T-helper 17 cell (primary cell): ENCODE measurements around the gene NKD2. TPM values are rescaled to one million over a fixed set of nuclear protein-coding genes. Genes with fewer than 3 reads are reported as not detected.

ENCODE experiments used
- ATAC-seq: fragments of 150-1000 bp; cut with Tn5 transposase; 2 replicates; pipeline ENCODE4 v1.10.0; 2021; ENCODE audit warnings: mild to moderate bottlenecking, moderate library complexity
- DNase-seq, 3 donors: peaks; one replicate each; pipeline versions ENCODE4 v3.0.0 to v3.0.0-alpha.2; 2020 to 2021
- H3K9me3 ChIP-seq: one replicate; pipeline ENCODE4 v1.7.0; 2013; ENCODE audit warnings: low read length, mild to moderate bottlenecking; ENCODE audit not compliant: control insufficient read depth, poor library complexity, severe bottlenecking
- H3K27ac Mint-ChIP-seq: one replicate; pipeline ENCODE4 v1.8.0; 2022; ENCODE audit warnings: mild to moderate bottlenecking, moderate library complexity, mixed read lengths
- H3K27me3 Mint-ChIP-seq: one replicate; pipeline ENCODE4 v1.8.0; 2022; ENCODE audit warnings: mixed read lengths
- H3K36me3 Mint-ChIP-seq: one replicate; pipeline ENCODE4 v1.8.0; 2022; ENCODE audit warnings: low read depth, mixed read lengths
- H3K4me1 Mint-ChIP-seq: one replicate; pipeline ENCODE4 v1.8.0; 2022; ENCODE audit warnings: mild to moderate bottlenecking, mixed read lengths
- H3K4me3 Mint-ChIP-seq: one replicate; pipeline ENCODE4 v1.8.0; 2022; ENCODE audit warnings: mild to moderate bottlenecking, moderate library complexity, mixed read lengths
- total RNA-seq, 4 donors: library from RNA in 2 of 4; stranded (reverse) in 2 of 4; gene quantifications; one replicate each; pipeline ENCODE4 v1.2.3 and lab custom pipeline; 2022 to 2026

The NKD2 gene
- total RNA-seq, 2 donors from 2014 or later, result not detected

DNA sequence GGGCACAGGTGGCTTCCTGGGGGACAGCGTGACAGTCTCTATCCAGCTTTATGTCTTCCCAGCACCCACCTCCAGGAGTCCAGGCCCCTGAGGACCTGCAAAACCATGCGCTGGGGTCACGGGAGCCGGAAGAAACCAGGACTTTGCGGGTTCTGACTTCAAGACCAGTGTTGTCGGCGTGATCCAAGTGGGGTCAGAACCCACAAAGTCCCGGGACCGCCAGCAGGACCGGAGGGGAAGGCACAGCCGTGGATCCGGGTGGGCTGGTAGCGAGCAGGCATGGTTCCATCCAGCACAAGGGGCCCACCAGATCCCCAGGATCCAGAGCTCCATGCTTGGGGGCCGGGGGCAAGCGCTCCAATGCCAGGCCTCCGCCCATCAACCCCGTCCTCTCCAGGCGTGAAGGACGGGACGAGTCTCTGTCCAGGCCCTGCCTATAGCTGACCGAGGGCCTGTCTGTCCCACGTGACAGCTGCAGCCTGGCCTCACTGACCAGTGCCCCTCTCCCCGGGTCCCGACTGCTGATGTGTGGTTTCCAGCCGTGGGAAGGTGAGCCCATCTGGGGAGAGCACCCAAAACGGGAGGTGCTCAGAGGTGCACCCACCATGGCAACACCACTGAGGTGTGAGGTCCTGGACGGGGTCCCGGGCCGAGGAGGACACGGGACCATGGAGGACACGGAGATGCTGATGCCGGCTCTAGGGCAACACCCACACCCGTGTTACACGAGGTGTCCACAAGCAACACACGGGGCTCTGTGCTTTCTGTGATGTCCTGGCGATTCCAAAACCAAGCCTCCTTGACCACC is 54.4 kb downstream of the NKD2 start:
- Mint-ChIP-seq H3K36me3 (peaks cover 2% of the 10 kb centered on the region), H3K27me3 (no peaks in the 10 kb centered on the region), H3K4me1 (peaks cover 2% of the 10 kb centered on the region), H3K27ac (no peak overlapping the region), H3K4me3 (peak overlapping the region; percentile 19)
- H3K9me3 ChIP-seq, result no peaks in the 10 kb centered on the region
- ATAC-seq, result no peak
- no peak for DNase-seq

DNA sequence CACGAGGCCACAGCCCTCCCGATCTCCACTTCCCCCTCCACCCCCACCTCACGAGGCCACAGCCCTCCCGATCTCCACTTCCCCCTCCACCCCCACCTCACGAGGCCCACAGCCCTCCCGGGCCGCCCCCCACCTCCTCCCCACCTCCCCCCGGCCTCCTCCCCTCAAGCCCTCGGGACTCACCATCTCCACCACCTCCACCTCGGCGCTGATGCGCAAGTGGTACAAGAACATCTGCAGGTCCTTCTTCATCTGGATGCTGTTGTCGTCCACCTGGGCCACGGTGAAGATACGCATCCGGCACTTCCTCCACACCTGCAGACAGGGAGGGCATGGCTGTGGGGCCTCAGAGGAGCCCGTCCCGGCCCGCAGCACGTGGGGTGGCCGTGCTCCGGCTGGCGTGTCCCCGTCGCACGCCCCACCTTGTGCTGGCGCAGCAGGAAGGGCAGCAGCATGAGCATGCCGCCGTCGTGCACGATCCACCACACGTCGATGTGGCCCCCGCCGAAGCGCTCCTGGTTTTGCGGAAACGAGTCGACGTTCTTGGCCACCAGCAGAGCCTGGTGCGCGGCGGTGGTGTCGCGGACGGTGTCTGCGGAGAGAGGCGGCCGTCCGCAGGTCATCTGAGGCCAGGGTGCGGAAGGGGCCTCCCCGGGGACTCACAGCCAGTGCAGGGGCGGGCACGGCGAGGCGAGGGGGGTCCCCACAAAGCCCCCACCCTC is 55.2 kb downstream of the NKD2 start:
- H3K36me3 Mint-ChIP-seq, result peaks cover 2% of the 10 kb centered on the region
- H3K27ac Mint-ChIP-seq, result no peak overlapping the region
- H3K27me3 Mint-ChIP-seq, result no peaks in the 10 kb centered on the region
- no peaks in the 10 kb centered on the region for H3K9me3 ChIP-seq
- DNase-seq (no peak), ATAC-seq (no peak)
- peak overlapping the region; percentile 19 for H3K4me3 Mint-ChIP-seq
- peaks cover 2% of the 10 kb centered on the region for H3K4me1 Mint-ChIP-seq

DNA sequence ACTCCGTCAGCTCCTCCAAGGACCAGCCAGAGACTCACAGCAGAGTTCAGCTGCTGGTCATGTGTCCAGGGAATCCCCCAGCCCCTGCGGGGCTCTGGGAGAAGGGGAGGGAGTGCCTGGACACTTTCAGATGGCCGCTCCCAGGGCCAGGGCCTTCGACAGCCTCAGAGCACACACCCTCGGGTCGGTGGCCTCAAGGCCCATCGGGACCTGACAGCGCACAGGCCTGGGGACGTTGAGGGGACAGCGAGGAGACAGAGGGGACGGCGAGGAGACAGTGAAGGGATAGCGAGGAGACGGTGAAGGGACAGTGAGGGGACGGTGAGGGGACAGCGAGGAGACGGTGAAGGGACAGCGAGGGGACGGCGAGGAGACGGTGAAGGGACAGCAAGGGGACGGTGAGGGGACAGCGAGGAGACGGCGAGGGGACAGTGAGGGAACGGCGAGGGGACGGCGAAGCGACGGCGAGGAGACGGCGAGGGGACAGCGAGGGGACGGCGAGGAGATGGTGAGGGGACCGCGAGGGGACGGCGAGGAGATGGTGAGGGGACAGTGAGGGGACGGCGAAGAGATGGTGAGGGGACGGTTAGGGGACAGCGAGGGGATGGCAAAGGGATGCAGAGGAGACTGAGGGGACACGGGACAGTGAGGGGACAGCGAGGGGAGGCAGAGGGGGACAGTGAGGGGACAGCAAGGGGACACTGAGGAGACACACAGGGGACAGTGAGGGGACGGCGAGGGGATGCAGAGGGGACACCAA is 56.0 kb downstream of the NKD2 start:
- no peak overlapping the region for H3K27ac Mint-ChIP-seq
- DNase-seq (no peak), ATAC-seq (no peak)
- H3K9me3 ChIP-seq, result no peaks in the 10 kb centered on the region
- H3K36me3 Mint-ChIP-seq, result peaks cover 2% of the 10 kb centered on the region
- H3K4me1 Mint-ChIP-seq, result peaks cover 2% of the 10 kb centered on the region
- H3K27me3 Mint-ChIP-seq, result no peaks in the 10 kb centered on the region
- H3K4me3 Mint-ChIP-seq, result no peak overlapping the region

DNA sequence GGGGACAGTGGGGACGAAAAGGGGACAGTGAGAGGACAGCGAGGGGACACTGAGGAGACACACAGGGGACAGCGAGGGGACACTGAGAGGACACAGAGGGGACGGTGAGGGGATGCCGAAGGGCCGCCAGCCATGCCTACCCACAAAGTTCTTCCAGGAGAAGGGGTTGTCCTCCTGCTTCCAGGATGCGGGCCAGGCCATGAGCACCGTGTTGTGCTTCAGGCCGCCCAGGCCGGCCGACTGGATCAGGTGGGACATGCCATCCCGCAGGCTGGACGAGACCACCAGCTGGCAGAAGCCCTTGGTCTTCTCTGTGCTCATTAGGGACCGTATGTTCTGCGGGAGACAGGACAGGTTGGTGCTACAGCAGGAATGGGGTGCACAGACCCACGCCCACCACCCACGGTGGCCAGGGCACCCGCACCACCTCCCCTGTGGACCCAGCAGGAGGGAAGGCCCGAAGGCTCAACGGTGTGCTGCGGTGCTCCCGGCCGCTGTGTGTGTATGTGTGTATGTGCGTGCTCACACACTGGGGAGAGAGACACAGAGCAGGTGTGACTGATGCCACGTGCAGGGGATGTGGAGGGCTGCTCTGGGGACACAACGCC is 56.6 kb downstream of the NKD2 start:
- Mint-ChIP-seq H3K27ac (no peak overlapping the region), H3K36me3 (peaks cover 2% of the 10 kb centered on the region), H3K4me1 (peaks cover 2% of the 10 kb centered on the region), H3K4me3 (no peak overlapping the region), H3K27me3 (no peaks in the 10 kb centered on the region)
- no peaks in the 10 kb centered on the region for H3K9me3 ChIP-seq
- DNase-seq (peak in 1 of 3 donors; percentile 9), ATAC-seq (no peak)

DNA sequence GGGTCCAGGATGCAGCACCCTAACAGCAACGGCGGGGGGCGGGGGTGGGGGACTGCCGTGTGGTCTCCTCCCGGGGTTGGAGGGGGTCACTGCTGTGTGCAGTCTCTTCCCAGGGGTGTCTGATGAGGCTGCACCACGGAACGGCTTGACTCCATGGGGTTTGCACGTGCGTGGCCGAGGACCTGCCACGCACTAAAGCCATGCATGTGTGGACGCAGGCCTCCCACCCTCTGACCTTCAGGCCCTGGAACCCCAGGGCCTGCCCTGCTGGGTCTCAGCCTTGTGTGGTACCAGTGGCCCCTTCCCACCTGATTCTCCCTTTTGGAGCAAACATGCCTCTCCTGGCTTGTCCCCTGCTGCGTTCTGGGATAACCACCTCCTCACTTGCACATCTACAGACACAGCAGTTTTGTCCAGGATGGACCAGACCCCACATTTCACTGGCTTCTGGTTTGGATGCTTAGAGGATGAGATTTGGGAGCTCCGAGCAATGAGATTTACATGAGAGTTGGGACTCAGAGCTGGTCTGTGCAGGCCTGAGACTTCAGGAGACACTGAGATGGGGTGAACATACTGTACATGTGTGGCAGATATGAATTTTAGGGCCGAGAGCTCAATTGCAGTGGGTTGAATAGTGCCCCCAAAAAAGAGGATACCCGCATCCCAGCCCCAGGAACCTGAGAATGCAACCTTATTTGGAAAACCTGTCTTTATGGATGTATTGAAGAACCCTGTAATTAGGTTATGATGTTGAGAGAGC is 57.5 kb downstream of the NKD2 start:
- H3K27ac Mint-ChIP-seq, result no peak overlapping the region
- DNase-seq, result no peak
- no peaks in the 10 kb centered on the region for H3K27me3 Mint-ChIP-seq
- ATAC-seq, result no peak
- H3K9me3 ChIP-seq, result no peaks in the 10 kb centered on the region
- H3K4me1 Mint-ChIP-seq, result peaks cover 2% of the 10 kb centered on the region
- peaks cover 2% of the 10 kb centered on the region for H3K36me3 Mint-ChIP-seq
- no peak overlapping the region for H3K4me3 Mint-ChIP-seq

DNA sequence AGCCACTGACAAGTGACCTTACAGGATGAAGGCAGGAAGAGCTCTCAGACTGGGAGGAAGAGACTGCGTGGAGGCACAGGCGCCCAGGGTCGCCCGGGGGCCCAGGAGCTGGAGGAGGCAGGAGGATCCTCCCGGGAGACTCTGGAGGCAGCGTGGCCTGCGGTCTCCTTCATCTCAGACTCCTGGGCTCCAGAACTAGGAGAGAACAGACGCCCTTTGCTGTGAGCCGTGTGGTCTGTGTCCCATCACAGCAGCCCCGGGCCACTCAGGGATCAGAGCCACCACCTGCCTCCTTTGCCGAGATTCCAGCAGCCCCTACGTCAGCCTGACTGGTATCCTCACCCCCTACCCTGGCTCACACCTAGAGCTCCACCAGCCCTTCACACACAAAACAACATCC is 58.1 kb downstream of the NKD2 start:
- H3K27ac Mint-ChIP-seq, result no peak overlapping the region
- peaks cover 2% of the 10 kb centered on the region for H3K4me1 Mint-ChIP-seq
- H3K36me3 Mint-ChIP-seq, result peaks cover 2% of the 10 kb centered on the region
- no peaks in the 10 kb centered on the region for H3K27me3 Mint-ChIP-seq
- H3K4me3 Mint-ChIP-seq, result no peak overlapping the region
- no peaks in the 10 kb centered on the region for H3K9me3 ChIP-seq
- ATAC-seq (no peak), DNase-seq (no peak)

GRCh38 chr5:1067141-1068121 is 58.8 kb downstream of the NKD2 start:
- ATAC-seq (no peak), DNase-seq (no peak)
- Mint-ChIP-seq H3K27ac (no peak overlapping the region), H3K4me1 (peaks cover 2% of the 10 kb centered on the region), H3K36me3 (peaks cover 2% of the 10 kb centered on the region), H3K4me3 (no peak overlapping the region), H3K27me3 (no peaks in the 10 kb centered on the region)
- H3K9me3 ChIP-seq, result no peaks in the 10 kb centered on the region

DNA sequence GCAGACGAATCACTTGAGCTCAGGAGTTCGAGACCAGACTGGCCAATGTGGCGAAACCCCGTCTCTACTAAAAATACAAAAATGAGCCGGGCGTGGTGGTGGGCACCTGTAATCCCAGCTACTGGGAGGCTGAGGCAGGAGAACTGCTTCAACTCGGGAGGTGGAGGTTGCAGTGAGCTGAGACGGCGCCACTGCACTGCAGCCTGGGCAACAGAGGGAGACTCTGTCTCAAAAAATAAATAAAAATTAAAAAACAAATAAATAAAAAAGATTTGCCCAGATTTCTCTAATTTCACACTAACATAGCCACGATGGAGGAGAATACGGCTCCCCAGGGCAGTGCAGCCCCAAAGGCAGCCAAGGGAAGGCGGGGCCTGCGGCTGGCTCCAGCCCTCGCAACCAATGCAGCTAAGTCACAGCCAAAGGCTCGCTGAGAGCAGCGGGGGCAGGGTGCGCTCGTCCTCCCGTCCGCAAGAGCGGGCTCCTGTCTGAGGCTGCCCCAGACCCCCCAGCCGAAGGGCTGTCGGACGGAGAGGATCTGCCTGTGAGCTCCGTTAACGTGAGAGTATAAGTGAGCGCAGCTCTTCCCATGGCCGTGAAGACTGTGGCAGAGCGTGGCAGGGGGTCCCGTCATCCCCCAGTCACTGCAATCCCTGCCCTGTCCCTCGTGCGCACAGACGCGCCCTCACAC is 59.7 kb downstream of the NKD2 start:
- DNase-seq, result no peak
- ATAC-seq, result no peak
- H3K27ac Mint-ChIP-seq, result no peak overlapping the region
- peaks cover 2% of the 10 kb centered on the region for H3K36me3 Mint-ChIP-seq
- H3K27me3 Mint-ChIP-seq, result no peaks in the 10 kb centered on the region
- H3K4me1 Mint-ChIP-seq, result peaks cover 2% of the 10 kb centered on the region
- no peaks in the 10 kb centered on the region for H3K9me3 ChIP-seq
- H3K4me3 Mint-ChIP-seq, result no peak overlapping the region

DNA sequence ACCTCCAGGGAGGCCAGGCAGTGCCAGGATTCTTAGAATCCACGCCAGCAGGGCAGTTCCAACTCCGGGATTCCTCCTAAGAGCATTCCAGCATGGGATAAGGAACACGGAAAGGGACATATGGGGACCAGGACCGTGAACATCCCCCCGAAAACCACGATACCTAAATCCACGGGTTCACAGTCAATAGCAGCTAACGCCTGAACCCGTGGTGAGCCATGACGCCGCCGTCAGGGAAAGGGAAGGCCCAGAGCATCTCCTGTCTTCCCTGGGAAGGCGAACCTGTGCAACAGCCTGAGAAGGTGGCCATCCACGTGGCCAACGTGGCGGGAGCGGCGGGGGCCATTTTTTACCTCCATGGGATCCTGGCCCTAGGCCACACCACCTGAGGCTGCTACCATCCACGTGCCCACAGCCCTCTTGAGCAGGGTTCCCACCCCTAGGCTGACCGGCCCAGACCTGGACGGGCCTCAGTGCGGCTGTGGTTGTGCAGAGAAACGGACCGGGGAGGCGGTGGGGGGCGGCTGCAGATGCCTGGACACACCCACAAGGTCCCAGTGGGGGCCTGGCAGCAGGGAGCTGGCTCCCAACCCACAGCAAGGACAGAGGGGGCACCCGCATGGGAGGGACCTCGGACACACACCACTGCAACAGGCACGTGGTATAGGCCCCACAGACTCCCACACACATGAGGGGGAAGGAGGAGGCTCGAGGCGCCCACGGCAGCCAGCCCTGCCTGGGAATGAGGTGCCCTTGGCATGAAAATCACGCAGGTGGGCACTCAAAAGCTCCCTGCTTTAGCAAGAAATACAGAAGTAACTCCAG is 60.5 kb downstream of the NKD2 start:
- no peaks in the 10 kb centered on the region for H3K27me3 Mint-ChIP-seq

GRCh38 chr5:1069720-1070088 is 61.1 kb downstream of the NKD2 start:
- DNase-seq, result no peak
- no peaks in the 10 kb centered on the region for H3K27me3 Mint-ChIP-seq
- H3K27ac Mint-ChIP-seq, result no peak overlapping the region
- H3K36me3 Mint-ChIP-seq, result no peaks in the 10 kb centered on the region
- no peak for ATAC-seq
- H3K9me3 ChIP-seq, result no peaks in the 10 kb centered on the region
- H3K4me1 Mint-ChIP-seq, result peaks cover 5% of the 10 kb centered on the region
- no peak overlapping the region for H3K4me3 Mint-ChIP-seq

More for the DNA sequence above, 60.5 kb downstream of the NKD2 start:
- H3K4me3 Mint-ChIP-seq, result no peak overlapping the region
- H3K9me3 ChIP-seq, result no peaks in the 10 kb centered on the region
- peaks cover 5% of the 10 kb centered on the region for H3K4me1 Mint-ChIP-seq
- H3K36me3 Mint-ChIP-seq, result peaks cover 2% of the 10 kb centered on the region
- no peak for ATAC-seq
- no peak overlapping the region for H3K27ac Mint-ChIP-seq
- DNase-seq, result no peak
